RPMI8226 (cell line): Measurements from ENCODE around the gene TRAK1.
A peak's percentile ranks its signal among the peaks of the same experiment; 100 is the strongest.
"Not testable (repeated sequence)": the region's sequence is repeated elsewhere in the genome, so short reads cannot be mapped to it uniquely, and the experiment has no call there.

Experiments
- DNase-seq: peaks from one replicate; pipeline ENCODE4 v3.0.0-alpha.2; 2015

The TRAK1 gene, protein sequence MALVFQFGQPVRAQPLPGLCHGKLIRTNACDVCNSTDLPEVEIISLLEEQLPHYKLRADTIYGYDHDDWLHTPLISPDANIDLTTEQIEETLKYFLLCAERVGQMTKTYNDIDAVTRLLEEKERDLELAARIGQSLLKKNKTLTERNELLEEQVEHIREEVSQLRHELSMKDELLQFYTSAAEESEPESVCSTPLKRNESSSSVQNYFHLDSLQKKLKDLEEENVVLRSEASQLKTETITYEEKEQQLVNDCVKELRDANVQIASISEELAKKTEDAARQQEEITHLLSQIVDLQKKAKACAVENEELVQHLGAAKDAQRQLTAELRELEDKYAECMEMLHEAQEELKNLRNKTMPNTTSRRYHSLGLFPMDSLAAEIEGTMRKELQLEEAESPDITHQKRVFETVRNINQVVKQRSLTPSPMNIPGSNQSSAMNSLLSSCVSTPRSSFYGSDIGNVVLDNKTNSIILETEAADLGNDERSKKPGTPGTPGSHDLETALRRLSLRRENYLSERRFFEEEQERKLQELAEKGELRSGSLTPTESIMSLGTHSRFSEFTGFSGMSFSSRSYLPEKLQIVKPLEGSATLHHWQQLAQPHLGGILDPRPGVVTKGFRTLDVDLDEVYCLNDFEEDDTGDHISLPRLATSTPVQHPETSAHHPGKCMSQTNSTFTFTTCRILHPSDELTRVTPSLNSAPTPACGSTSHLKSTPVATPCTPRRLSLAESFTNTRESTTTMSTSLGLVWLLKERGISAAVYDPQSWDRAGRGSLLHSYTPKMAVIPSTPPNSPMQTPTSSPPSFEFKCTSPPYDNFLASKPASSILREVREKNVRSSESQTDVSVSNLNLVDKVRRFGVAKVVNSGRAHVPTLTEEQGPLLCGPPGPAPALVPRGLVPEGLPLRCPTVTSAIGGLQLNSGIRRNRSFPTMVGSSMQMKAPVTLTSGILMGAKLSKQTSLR

DNA sequence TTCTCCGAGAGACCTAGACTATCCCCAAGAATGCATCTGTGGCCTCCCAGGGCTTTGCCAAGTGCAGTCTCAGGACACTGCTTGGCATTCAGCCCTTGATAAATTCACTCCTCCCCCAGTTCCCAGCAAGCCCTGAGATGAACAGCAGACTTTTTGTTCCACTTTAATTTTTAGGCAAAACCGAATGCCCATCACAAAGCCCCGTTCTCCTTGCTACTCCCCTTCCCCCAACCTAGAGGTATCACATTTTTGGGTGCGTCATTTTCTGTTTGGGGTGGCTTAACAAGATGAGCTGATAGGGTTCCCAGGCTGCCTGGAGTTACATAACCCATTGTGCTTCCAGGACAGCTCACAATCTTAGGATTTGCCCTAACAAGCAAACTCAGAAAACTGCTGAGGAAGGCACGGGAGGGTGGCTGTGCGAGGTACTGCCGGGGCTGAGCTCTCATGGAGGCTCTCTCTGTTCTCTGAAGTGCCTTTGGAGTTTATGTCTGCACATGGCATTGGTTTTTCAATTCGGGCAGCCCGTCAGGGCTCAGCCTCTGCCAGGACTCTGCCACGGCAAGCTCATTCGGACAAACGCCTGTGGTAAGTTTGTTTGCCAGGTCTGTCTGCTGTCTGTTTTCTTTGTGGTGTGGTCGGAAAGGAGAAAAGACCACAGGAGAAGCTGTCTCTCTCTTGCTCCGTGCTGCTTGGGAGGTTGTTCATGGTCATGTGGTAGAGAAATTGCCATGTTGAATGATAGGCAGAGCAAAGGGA, at the start of gene TRAK1:
TRAK1 (plus strand) TSS at position 385 of the 759 bp plus-strand sequence; CDS start at position 498, 113 bp downstream.
- no peak for DNase-seq

DNA sequence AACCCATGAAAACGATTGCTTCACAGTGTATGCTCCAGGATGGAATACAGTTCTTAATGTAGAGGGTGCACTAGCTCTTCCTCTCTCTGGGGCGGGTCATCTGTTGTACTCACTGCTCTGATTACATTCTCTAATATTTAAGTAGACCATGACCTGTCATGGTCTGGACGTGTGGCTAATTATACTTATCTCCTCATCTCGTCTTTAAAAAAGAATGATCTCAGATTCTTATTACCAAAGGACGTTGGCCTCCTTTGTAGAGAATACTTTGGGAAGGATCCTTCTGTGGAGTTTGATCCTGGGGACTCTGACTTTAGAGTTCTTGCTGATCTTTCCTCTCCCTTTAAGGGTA, 48.4 kb upstream of the TRAK1 start:
- no peak for DNase-seq

DNA sequence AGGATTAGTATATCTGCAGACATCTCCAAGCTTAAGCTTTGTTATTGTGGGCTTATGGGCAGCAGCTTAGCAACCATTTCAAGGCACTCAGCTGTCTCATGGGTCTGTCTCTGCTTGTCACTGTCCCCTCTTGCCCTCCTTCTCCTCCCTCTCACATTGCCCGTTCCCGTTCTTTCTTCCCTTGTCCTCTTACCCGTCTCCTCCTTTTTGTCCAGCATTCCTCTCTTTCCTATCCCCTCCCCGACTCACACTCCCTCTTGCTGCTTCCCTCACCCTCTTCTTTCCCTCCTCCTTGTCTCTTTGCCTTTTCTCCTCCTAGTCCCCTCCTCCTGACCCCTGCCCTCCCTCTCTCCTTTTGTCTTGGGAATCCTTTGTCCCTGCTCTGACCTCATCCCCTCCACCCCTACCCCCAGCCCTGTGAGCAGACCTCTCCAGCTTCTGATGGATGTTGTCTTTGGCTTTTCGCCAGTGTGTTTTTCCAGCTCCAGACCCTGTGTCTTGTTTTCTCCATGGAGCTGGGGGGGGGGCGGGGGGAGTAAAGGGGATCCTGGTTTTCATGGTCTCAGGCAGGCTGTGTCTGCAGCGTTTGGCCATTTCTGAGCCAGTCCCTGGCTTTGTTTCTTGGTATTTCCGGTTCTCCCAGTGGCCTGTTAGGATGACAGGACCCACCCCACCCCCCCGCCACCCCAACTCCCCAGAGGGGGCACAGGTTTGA, 47.9 kb upstream of the TRAK1 start:
- DNase-seq, result no peak

DNA sequence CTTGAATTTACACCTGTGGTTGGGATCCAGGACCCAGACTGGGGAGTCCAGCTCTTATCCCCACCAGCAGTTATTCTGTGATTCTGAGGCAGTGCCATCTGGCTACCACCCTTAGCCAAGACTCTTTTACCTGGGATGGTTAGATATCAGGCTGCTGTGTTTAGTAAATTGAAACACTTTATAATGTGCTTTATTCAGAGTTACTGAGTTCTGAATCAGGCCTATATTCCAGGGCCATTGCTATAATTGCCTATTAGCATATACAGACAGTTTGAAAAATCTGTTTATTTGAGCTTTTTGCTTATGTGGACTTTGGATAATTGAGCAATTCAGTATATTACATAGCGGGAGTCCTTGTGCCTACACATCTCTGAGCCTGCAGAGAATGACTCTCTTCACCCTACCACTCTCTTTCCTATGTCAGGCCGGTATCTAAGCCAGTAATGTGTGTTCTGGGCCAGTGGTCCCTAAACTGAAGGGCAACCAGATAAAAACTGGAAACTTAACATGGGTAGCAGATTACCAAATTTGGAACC, 45.4 kb upstream of the TRAK1 start:
- no peak for DNase-seq

DNA sequence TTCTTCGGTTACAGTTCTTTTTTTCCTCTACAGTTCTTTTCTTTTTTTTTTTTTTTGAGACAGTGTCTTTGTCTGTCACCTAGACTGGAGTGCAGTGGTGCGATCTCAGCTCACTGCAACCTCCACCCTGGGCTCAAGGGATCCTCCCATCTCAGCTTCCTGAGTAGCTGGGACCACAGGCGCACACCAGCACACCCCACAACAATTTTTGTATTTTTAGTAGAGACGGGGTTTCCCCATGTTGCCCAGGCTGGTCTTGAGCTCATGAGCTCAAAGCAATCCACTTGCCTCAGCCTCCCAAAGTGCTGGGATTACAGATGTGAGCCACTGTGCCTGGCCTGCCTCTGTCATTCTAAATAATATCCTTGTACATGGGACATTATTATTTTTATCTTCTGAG, 42.6 kb upstream of the TRAK1 start:
- not testable (repeated sequence) for DNase-seq

DNA sequence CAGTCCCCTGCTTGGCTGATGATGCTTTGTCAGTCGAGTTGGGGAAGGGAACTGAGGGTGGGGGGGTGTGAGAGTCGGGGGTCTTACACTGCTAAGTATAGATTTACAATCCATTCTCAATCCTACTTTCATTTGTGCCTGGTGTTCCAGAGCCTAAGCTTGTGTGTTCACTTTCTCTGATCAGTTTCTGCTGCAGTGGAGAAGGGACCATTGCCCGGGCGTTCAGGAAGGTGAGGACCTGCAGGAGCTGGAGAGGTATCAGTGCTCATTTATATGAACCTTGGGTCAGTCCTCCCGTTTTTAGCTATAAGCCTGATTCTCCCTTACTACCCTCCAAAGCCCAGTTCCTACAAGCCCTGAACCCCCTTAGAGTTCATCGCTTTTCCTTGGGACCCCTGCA, 41.0 kb upstream of the TRAK1 start:
- no peak for DNase-seq

DNA sequence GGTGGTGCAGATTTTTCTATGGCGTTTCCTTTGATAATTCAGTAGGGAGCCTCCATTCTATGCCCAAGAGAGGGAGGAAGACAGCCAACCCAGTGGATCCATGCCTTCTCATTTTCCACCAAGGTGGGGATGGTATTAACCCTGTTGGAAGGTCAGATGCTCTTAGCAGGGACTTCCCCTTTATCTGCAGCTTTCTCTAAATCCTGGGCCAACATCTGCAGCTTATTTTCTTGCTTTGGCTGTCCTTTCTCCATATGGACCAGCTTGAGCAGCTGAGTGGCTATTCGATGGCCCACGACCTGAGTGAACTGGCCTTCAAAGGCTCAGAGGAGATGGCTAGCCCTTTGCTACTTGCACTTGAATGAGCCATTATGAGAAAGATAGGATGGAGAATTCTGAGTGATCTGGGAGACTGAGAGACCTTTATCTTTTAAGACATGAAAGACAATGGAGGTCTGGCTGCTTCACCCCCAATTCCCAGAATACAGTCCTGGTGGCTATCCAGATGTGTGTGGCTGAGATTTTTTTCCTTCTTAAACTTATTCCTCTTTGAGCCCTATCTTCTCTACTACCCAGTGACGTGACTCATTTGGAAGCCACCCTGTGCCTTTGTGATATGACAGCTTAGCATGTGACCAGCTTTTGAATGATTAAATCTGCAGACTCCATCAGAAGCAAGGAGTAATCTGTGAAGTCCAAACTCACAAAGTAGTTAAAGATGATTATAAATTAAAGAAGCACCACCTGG, 39.6 kb upstream of the TRAK1 start:
- no peak for DNase-seq

DNA sequence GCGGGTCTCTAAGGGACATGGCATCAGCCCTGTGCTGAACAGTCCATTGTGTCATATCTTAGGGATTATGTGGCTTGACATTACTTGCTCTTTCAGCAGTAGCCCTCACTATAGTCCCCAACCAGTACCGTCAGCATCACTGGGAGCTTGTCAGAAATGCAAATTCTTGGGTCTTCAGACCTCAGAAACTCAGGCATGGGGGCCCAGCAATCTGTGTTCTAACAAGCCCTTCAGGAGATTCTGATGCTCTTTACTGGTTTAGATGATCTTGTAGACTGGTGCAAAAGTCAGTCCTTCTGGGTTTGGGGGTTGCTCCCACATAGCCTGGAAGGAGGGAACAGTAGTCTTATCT, 39.0 kb upstream of the TRAK1 start:
- no peak for DNase-seq

DNA sequence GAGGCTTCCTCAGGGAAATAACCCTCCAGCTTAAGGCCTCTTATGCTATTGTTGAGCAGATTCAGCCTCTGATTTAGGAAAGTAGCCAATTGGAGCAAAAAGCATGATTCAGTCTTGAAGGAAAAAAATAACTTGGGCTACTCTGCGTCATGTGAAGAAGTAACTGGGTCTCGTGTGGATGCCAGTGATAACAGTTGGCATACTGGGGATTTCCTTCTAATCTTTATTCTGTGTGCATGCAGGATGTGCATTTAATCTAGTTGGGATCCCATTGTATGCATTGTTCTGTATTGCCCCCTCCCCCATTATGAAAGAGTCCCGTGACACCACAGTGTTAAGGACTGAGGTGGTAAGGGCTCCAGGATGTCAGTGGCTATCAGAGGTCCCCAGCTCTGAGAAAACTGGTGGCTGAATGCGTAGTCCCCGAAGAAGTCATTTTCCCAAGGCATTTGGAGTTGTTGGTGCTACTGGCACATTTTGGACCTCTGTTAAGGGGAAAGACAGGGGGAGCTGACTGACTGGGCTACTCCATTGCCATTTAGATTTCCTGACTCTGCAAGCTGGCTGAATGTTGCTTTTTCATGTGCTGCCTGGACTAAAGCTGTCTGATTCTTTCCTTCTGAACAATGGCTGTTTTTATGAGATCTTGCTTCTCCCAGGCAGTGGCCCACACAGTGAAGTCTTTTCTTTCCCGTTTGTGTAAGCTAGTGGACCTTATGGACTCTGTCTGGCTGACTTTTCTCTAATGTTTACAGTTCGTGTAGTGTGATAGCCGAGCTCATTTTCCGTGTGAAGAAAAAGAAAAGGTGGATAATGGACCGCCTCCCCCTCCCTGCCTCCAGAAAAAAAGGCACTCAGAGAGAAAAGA, 38.4 kb upstream of the TRAK1 start:
- DNase-seq, result no peak

DNA sequence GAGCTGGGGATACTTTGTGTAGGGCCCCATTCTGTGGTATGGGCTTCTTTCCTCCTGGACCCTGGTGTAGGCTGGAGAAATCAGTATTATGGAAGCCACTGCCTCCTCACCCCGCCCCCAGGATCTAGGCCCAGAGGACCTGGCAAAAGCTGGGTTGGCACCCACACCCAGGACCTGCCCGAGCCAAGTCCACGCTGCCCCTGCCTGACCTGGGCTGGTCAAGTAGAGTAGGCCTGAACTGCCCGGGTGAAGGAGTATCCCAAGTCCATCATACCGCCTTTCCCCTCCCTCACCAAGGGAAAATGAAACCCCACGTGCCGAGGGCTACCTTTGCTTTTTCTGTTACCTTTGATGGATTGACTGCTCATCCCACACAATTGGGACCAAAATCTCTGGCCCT, 37.7 kb upstream of the TRAK1 start:
- no peak for DNase-seq

DNA sequence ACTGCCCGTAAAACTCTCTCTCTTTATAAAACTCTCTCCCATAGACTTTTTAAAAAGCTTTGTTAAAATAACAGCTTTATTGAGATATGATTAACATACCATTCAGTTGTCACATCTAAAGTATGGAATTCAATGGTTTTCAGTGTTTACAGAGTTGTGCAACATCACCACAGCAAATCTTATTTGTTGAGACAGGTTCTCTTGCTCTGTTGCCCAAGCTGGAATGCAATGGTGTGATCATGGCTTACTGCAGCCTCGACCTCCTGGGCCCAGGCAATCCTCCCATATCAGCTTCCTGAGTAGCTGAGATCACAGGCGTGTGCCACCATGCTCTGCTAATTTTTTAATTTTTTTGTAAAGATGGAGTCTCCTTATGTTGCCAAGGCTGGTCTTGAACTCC, 35.9 kb upstream of the TRAK1 start:
- no peak for DNase-seq

DNA sequence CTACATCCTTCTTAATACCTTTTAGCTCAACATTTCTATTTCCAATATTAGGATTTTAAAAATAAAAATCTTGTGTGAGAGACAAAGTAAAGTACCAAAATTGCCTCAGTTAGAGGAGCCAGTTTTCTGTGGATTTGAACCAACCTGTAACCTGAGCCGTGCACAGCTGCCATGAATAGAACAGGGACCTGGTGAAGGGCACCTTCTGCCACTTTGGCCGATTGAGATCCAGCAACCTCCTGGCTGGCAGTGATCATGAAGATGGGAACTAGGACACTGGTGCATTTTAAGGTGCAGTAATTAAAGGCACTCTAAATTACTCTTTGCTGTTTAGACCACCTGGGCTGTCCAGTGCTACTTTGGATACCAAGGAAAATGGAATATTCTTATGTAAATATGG, 34.3 kb upstream of the TRAK1 start:
- DNase-seq, result no peak

DNA sequence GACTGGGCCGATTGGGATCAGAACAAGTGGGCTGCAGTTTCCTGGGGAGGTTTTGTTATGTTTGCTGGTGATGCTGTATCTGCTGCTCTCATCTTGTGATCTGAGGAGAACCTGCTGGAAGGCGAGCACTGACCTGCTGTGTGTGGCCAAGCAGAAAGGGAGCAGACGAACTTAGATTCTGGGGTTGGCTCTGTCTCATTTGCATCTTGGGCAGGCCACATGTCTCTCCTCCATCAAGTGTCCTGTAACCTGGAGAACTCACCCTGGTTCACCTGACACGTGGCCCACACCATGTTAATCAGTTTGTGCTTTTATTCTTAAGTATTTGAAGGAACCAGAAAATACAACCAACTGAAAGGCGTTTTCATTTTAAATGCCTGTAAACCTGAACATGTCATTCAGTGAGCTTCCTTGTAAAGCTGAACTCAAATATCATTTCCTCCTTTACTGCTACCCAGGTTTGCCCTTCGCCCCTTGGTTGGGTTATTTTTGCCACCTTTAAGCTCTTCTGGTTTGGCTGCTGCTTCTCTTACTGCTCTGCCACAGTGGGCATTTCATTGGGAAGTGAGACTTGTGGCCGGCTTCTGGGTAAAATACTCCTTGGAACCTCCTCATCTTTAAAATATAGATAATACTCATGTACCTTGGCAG, 33.5 kb upstream of the TRAK1 start:
- DNase-seq, result no peak

DNA sequence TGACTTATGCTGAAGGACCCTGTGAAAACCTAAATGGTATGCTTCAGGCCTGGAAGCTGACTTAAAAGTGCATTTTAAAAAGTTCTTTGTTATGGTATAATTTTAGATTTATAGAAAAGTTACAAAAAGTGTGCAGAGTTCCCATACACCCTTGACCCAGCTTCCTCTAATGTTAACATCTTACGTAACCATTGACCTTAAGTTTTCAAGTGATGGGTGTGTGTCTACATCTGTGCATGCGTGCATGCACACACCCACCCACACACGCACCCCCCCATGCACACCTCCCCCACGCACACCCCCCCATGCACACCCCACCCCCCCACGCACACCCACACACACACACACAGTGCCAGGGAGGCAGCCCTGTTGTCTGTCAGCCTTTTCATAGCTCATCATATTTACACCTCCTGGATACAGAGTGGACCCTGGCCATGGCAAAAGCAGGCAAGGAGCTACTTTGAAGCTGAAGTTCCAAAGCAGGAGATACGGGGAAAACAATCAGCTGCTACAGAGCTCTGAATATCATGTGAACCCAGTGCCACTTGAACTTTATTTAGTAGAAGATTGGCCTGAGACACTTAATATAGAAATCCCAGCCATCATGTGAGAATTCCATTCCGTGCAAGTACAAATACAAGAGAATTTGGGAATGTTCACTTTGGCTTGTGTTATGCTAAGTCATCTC, 30.0 kb upstream of the TRAK1 start:
- no peak for DNase-seq

DNA sequence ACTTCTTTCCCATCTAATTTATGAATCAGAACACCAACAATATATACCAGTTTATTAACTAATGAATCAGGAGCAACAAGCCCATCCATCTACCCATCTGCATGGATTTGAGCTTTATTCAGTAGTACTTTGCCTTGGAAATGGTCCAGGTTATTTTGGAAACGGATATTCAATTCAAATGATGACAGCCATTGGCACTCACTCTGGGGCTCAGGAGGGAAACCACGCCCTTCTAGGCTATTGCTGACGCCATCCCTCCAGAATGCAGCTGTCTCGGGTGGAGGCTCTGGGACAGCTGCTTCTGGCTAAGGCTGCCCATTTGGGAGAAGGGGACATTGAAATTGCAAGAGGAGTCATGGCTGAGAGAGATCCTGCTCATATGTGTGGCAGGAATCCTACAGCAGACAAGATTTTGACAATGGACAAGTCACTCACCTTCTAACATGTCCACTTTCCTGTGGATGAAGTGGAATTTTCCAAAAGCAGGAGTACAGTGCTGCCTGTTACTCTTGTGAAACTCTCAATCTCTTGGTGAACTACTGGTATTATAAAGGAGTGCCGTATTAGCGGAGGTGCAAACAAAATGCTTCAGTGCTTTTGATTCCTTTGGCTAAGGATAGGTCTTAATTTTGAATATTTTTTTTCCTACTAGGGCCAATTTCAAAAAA, 29.3 kb upstream of the TRAK1 start:
- peak; percentile 81 for DNase-seq

DNA sequence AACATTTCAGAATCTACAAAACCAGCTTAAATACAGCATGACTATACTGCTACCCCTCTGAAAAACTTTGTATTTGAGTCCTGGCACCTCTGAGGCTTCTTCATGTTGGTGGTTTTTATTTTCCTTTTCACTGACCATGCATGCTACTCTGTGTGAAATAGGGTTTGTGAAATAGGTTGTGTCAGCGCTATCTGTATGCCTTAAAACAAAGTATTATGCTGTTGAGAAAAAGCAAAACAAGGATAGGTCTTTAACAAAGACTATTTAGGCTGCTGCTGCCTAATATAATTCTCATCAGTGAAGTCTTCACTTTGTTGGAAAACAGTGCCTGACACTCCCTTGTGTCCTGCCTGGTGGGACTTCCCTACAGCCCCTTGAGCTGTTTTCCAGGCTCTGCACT, 28.7 kb upstream of the TRAK1 start:
- no peak for DNase-seq

DNA sequence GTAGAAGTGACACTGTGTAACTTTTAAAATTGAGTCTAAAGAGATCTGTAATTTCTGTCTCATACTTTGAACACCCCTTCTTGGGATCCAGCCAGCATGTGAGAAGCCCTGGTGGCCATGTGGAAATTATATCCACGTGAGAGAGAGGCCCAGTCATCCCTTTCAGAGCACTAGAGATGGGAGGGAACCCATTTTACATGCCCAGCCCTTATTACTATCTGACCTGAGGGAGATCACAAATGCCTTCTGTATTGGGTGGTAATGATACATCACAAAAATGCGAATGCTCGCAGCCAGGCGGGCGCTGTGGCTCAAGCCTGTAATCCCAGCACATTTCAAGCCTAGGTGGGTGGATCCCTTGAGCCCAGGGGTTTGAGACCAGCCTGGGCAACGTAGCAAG, 27.3 kb upstream of the TRAK1 start:
- DNase-seq, result no peak

DNA sequence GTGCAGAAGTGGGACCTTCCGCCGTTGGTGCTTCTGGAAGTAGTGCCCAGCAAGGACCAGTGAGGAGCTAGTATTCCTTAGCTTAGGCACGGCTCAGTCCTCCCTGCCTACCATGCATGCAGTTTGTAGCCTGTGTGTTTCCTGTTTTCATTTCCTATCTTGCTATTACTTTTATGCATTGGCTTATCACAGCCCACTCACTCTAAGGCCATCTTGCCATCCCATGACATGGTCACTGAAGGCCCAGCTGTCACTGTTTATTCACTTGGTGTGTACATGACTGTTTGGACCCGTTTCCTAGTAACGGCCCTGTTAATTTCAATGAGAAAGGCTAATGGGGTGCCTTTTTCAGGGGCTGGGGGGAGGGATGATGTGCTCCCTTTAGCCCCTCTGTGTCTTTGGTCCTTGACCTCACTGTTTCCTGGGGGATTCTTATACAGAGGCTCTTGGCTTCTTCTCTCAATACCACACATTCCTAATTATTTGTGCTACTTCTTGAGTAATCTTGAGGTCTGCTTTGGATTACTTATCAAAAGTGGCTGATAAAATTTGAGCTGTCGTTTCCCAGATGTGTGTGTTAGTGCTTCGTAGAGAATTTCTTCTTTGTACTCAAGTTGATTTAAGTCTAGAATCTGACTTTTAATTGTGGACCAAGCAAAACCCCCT, 24.5 kb upstream of the TRAK1 start:
- peak; percentile 48 for DNase-seq
